WI38 (cell line): Measurements from ENCODE around the gene C12orf75.
"Not testable (repeated sequence)": the region's sequence is repeated elsewhere in the genome, so short reads cannot be mapped to it uniquely, and the experiment has no call there.

ENCODE experiments used
- H3K4me3 ChIP-seq: 2 replicates; pipeline ENCODE4 v1.5.1; 2011; ENCODE audit warnings: low read depth, mild to moderate bottlenecking, control low read depth, low read length
- TF ChIP-seq, protein P1 (sequence below): IDR thresholded peaks from 2 replicates; pipeline ENCODE4 v1.5.1; 2012; ENCODE audit warnings: low read depth, mild to moderate bottlenecking, control low read depth, low read length

Gene C12orf75

GRCh38 chr12:105396983-105397382 is 66.5 kb downstream of the C12orf75 start:
- H3K4me3 ChIP-seq = no peak overlapping the region
- TF ChIP-seq, protein P1, sequence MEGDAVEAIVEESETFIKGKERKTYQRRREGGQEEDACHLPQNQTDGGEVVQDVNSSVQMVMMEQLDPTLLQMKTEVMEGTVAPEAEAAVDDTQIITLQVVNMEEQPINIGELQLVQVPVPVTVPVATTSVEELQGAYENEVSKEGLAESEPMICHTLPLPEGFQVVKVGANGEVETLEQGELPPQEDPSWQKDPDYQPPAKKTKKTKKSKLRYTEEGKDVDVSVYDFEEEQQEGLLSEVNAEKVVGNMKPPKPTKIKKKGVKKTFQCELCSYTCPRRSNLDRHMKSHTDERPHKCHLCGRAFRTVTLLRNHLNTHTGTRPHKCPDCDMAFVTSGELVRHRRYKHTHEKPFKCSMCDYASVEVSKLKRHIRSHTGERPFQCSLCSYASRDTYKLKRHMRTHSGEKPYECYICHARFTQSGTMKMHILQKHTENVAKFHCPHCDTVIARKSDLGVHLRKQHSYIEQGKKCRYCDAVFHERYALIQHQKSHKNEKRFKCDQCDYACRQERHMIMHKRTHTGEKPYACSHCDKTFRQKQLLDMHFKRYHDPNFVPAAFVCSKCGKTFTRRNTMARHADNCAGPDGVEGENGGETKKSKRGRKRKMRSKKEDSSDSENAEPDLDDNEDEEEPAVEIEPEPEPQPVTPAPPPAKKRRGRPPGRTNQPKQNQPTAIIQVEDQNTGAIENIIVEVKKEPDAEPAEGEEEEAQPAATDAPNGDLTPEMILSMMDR = no peak

GRCh38 chr12:105398930-105399329 is 68.4 kb downstream of the C12orf75 start:
- H3K4me3 ChIP-seq = no peak overlapping the region
- TF ChIP-seq, protein P1 = no peak

DNA sequence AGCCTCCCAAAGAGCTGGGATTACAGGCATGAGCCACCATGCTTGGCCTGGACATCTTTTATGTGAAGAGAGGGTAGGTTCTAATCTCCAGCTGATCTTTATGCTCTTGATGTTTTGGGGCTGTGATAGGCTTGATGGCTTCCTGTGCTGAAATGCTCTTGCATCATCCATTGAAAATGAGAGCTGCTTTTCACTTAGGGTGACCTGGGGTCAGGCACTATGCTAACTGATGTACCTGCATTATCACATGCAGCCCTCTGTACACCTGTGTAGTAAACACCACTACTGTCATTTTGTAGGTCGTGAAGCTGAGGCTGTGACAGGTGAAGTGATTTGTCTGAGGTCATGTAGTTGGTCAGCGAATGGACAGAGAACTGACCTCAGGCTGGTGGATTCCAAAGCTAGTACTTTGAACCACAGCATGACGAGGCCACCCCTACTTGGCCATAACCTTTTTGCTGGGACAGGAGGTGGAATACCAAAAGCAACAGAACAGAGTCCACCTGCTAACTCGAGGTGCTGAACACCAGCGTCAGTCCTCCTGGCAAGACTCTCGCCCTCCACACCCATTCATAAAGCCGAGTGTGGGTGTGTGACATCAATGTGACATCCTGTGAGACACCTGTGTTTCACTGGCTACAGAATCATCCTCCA is 69.1 kb downstream of the C12orf75 start:
- no peak overlapping the region for H3K4me3 ChIP-seq
- TF ChIP-seq, protein P1 = no peak

- TF ChIP-seq, protein P1 = no peak
- H3K4me3 ChIP-seq = no peak overlapping the region
These were observed 69.7 kb downstream of the C12orf75 start for GRCh38 chr12:105400227-105400626.

GRCh38 chr12:105401198-105401597 is 70.7 kb downstream of the C12orf75 start:
- TF ChIP-seq, protein P1 = no peak
- H3K4me3 ChIP-seq = no peak overlapping the region

- TF ChIP-seq, protein P1 = no peak
- no peak overlapping the region for H3K4me3 ChIP-seq
These were observed 71.9 kb downstream of the C12orf75 start for GRCh38 chr12:105402366-105402765.

GRCh38 chr12:105403095-105403494 is 72.6 kb downstream of the C12orf75 start:
- H3K4me3 ChIP-seq = no peak overlapping the region
- TF ChIP-seq, protein P1 = no peak

- H3K4me3 ChIP-seq = not testable (repeated sequence)
These were observed 73.6 kb downstream of the C12orf75 start for GRCh38 chr12:105404134-105404533.
